HepG2 (cell line): ENCODE data around the gene LSMEM2. TPM values are rescaled to one million over a fixed set of nuclear protein-coding genes. Genes with fewer than 3 reads are reported as not detected.

Experiments used
- CC2D1A ChIP-seq: sonication (generic); formaldehyde crosslinking; IDR thresholded peaks from 2 replicates; pipeline ENCODE4 v1.8.1; 2023; ENCODE audit warnings: mild to moderate bottlenecking, missing genetic modification reagents
- CCDC6 ChIP-seq: sonication (generic); formaldehyde crosslinking; IDR thresholded peaks from 2 replicates; pipeline ENCODE4 v1.8.1; 2022; ENCODE audit warnings: mild to moderate bottlenecking, missing genetic modification reagents, moderate library complexity
- ELF1 ChIP-seq: sonication (generic); formaldehyde crosslinking; IDR thresholded peaks from 2 replicates; pipeline ENCODE4 v1.4.0; 2020; ENCODE audit warnings: missing genetic modification reagents
- ETS1 ChIP-seq: sonication (generic); formaldehyde crosslinking; IDR thresholded peaks from 2 replicates; pipeline ENCODE4 v1.4.0; 2020; ENCODE audit warnings: missing genetic modification reagents
- ETV6 ChIP-seq: sonication (generic); formaldehyde crosslinking; conservative IDR thresholded peaks from 2 replicates; pipeline ENCODE4 v1.4.0; 2020; ENCODE audit warnings: missing genetic modification reagents
- FOXK2 ChIP-seq: fragments of 450-650 bp; IDR thresholded peaks from 2 replicates; pipeline ENCODE4 v1.6.1; 2016
- GRHL1 ChIP-seq: sonication (generic); formaldehyde crosslinking; conservative IDR thresholded peaks from 2 replicates; pipeline ENCODE4 v1.8.0; 2022; ENCODE audit warnings: missing genetic modification reagents
- KDM2A ChIP-seq: sonication (generic); formaldehyde crosslinking; IDR thresholded peaks from 2 replicates; pipeline ENCODE4 v1.4.0; 2020; ENCODE audit warnings: low read depth, missing genetic modification reagents, borderline replicate concordance
- KLF13 ChIP-seq: sonication (generic); formaldehyde crosslinking; IDR thresholded peaks from 2 replicates; pipeline ENCODE4 v1.4.0; 2020; ENCODE audit warnings: mild to moderate bottlenecking, missing genetic modification reagents
- MAFK ChIP-seq, 2 experiments: IDR thresholded peaks in 1 of 2; conservative IDR thresholded peaks in 1 of 2; 2 replicates each; pipeline ENCODE4 v1.6.1; 2011; ENCODE audit warnings: improper control_type of control experiment in 2 of 2, low read length in 2 of 2
- NAIF1 ChIP-seq: sonication (generic); formaldehyde crosslinking; IDR thresholded peaks from 2 replicates; pipeline ENCODE4 v1.5.0; 2020; ENCODE audit warnings: mild to moderate bottlenecking, missing genetic modification reagents, borderline replicate concordance
- ONECUT2 ChIP-seq: sonication (generic); formaldehyde crosslinking; IDR thresholded peaks from 2 replicates; pipeline ENCODE4 v1.4.0; 2020; ENCODE audit warnings: missing genetic modification reagents
- PATZ1 ChIP-seq: sonication (generic); formaldehyde crosslinking; IDR thresholded peaks from 2 replicates; pipeline ENCODE4 v1.4.0; 2020; ENCODE audit warnings: missing genetic modification reagents
- RFXAP ChIP-seq: sonication (generic); formaldehyde crosslinking; IDR thresholded peaks from 2 replicates; pipeline ENCODE4 v1.4.0; 2020; ENCODE audit warnings: missing genetic modification reagents, borderline replicate concordance
- STAG1 ChIP-seq: sonication (generic); formaldehyde crosslinking; IDR thresholded peaks from 2 replicates; pipeline ENCODE4 v1.4.0; 2020; ENCODE audit warnings: missing genetic modification reagents
- ZBTB33 ChIP-seq: sonication (generic); formaldehyde crosslinking; IDR thresholded peaks from 2 replicates; pipeline ENCODE4 v1.4.0; 2020; ENCODE audit warnings: missing genetic modification reagents
- ZBTB7A ChIP-seq: sonication (generic); formaldehyde crosslinking; IDR thresholded peaks from 2 replicates; pipeline ENCODE4 v1.8.0; 2022; ENCODE audit warnings: mild to moderate bottlenecking, missing genetic modification reagents
- ZFAT ChIP-seq: sonication (generic); formaldehyde crosslinking; conservative IDR thresholded peaks from 2 replicates; pipeline ENCODE4 v1.8.1; 2023; ENCODE audit warnings: missing genetic modification reagents, inconsistent platforms
- ZNF138 ChIP-seq: sonication (generic); formaldehyde crosslinking; IDR thresholded peaks from 2 replicates; pipeline ENCODE4 v1.5.0; 2020; ENCODE audit warnings: mild to moderate bottlenecking, low read depth, missing genetic modification reagents
- ZNF264 ChIP-seq: sonication (generic); formaldehyde crosslinking; IDR thresholded peaks from 2 replicates; pipeline ENCODE4 v1.4.0; 2020; ENCODE audit warnings: missing genetic modification reagents
- ZNF362 ChIP-seq: sonication (generic); formaldehyde crosslinking; IDR thresholded peaks from 2 replicates; pipeline ENCODE4 v1.4.0; 2020; ENCODE audit warnings: missing genetic modification reagents, mild to moderate bottlenecking, borderline replicate concordance
- ZNF580 ChIP-seq: IDR thresholded peaks from 2 replicates; pipeline ENCODE4 v1.6.1; 2016; ENCODE audit warnings: low read depth, borderline replicate concordance
- ZNF644 ChIP-seq: IDR thresholded peaks from 2 replicates; pipeline ENCODE4 v1.6.1; 2016; ENCODE audit warnings: low read depth
- polyA plus RNA-seq, 8 experiments: library from polyadenylated mRNA; depleted of rRNA in 3 of 8; stranded (reverse) in 7 of 8; unstranded in 1 of 8; fragments of >200 nt; fragmentation: Illumina TruSeq in 4 of 8; extraction: Trizol in 4 of 8; gene quantifications; 2 replicates each; pipeline versions ENCODE4 v1.2.1 to v1.2.3, GENCODE V29; 2011 to 2016; ENCODE audit warnings: low read depth in 4 of 8, missing spikeins in 1 of 8, mixed read lengths in 1 of 8; ENCODE audit not compliant: insufficient read depth in 1 of 8
- total RNA-seq, 5 experiments: library from RNA; depleted of rRNA; stranded (reverse); fragments of >200 nt; fragmentation: Illumina TruSeq; extraction: Trizol; gene quantifications; 2 replicates each; pipeline ENCODE4 v1.2.3, GENCODE V29; 2016; ENCODE audit warnings: low read depth in 1 of 5

Gene LSMEM2
- total and polyA plus RNA-seq, 2 of the 13 experiments (the other 11 are each of a cell fraction or from before 2014, with no cell fraction given) = 0.07 to 0.41 TPM

GRCh38 chr3:50245831-50246516 is 32.9 kb upstream of the LSMEM2 start (continued):
- TF ChIP-seq GRHL1 (CRISPR knock-in tag) (no peak), KDM2A (CRISPR knock-in tag) (peak; percentile 85), CCDC6 (no peak), ZNF580 (peak; percentile 80; the same call in 1 of the 2 replicates), ELF1 (CRISPR knock-in tag) (peak; percentile 72), FOXK2 (no peak), ZBTB7A (no peak), ZNF644 (CRISPR knock-in tag) (no peak), ZBTB33 (CRISPR knock-in tag) (peak; percentile 93), PATZ1 (CRISPR knock-in tag) (peak; percentile 95), STAG1 (CRISPR knock-in tag) (peak; percentile 76), MAFK (conservative IDR thresholded peaks at IDR 0.05 in 1 of 2, IDR thresholded peaks at IDR 0.05 in 1 of 2; ENCODE audit: low read length in 2 of 2) (no peak), ZFAT (CRISPR knock-in tag) (no peak), RFXAP (CRISPR knock-in tag) (0 out of 2 replicates have a peak, but pooled peaks have one; percentile 67), CC2D1A (CRISPR knock-in tag) (no peak), ZNF264 (CRISPR knock-in tag) (no peak), ZNF362 (CRISPR knock-in tag) (no peak), ZNF138 (CRISPR knock-in tag) (no peak), ETS1 (CRISPR knock-in tag) (no peak), KLF13 (CRISPR knock-in tag) (no peak), ETV6 (CRISPR knock-in tag) (no peak), NAIF1 (no peak), ONECUT2 (CRISPR knock-in tag) (no peak)
